K562 (cell line): ENCODE measurements around the gene MRPL40. TPM values are rescaled to one million over a fixed set of nuclear protein-coding genes. Genes with fewer than 3 reads are reported as not detected.

Source experiments
- BRD4 ChIP-seq: fragments of 200-600 bp; sonication (generic); IDR thresholded peaks from 2 replicates; pipeline ENCODE4 v1.6.1; 2017; ENCODE audit warnings: inconsistent platforms
- CBX5 ChIP-seq: IDR thresholded peaks from 2 replicates; pipeline ENCODE4 v1.6.1; 2014; ENCODE audit warnings: low read depth, borderline replicate concordance
- CHCHD3 ChIP-seq: fragments of 250-450 bp; sonication (Bioruptor Pico); IDR thresholded peaks from 2 replicates; pipeline ENCODE4 v2.1.2; 2022; ENCODE audit warnings: mild to moderate bottlenecking
- EHMT2 ChIP-seq: fragments of 450-650 bp; IDR thresholded peaks from 2 replicates; pipeline ENCODE4 v1.6.1; 2018; ENCODE audit warnings: antibody characterized with exemption
- GTF2A2 ChIP-seq: IDR thresholded peaks from 2 replicates; pipeline ENCODE4 v1.6.1; 2016; ENCODE audit warnings: mild to moderate bottlenecking, missing genetic modification characterization, missing compliant biosample characterization
- HMG20A ChIP-seq: fragments of 450-650 bp; formaldehyde crosslinking; conservative IDR thresholded peaks from 2 replicates; pipeline ENCODE4 v1.4.0; 2020; ENCODE audit warnings: mild to moderate bottlenecking, mixed read lengths
- HOMEZ ChIP-seq: fragments of 250-450 bp; sonication (Bioruptor Pico); IDR thresholded peaks from 2 replicates; pipeline ENCODE4 v1.4.0; 2020; ENCODE audit warnings: mild to moderate bottlenecking, moderate library complexity
- ILF3 ChIP-seq: fragments of 450-650 bp; IDR thresholded peaks from 2 replicates; pipeline ENCODE4 v1.6.1; 2018; ENCODE audit warnings: antibody characterized with exemption, mild to moderate bottlenecking, moderate library complexity, borderline replicate concordance
- JUNB ChIP-seq: fragments of 450-650 bp; formaldehyde crosslinking; conservative IDR thresholded peaks from 2 replicates; pipeline ENCODE4 v1.4.0; 2020; ENCODE audit warnings: mild to moderate bottlenecking
- MAFG ChIP-seq: fragments of 450-650 bp; conservative IDR thresholded peaks from 2 replicates; pipeline ENCODE4 v1.6.1; 2016; ENCODE audit warnings: missing genetic modification characterization, missing compliant biosample characterization
- MEF2D ChIP-seq: conservative IDR thresholded peaks from 2 replicates; pipeline ENCODE4 v1.6.1; 2016; ENCODE audit warnings: low read depth, missing genetic modification characterization, missing compliant biosample characterization
- NKRF ChIP-seq: fragments of 450-650 bp; IDR thresholded peaks from 2 replicates; pipeline ENCODE4 v1.6.1; 2016; ENCODE audit warnings: borderline replicate concordance
- NR2F6 ChIP-seq: fragments of 450-650 bp; formaldehyde crosslinking; IDR thresholded peaks from 2 replicates; pipeline ENCODE4 v1.4.0; 2020; ENCODE audit warnings: mild to moderate bottlenecking
- NUFIP1 ChIP-seq: fragments of 450-650 bp; IDR thresholded peaks from 2 replicates; pipeline ENCODE4 v1.6.1; 2018; ENCODE audit not compliant: partially characterized antibody
- RBM15 ChIP-seq: fragments of 200-400 bp; formaldehyde crosslinking; IDR thresholded peaks from 2 replicates; pipeline ENCODE4 v1.6.1; 2018; ENCODE audit warnings: mild to moderate bottlenecking, low read length, moderate library complexity; ENCODE audit not compliant: insufficient read depth
- RFX5 ChIP-seq: IDR thresholded peaks from 2 replicates; pipeline ENCODE4 v1.6.1; 2011; ENCODE audit warnings: low read depth, mild to moderate bottlenecking, improper control_type of control experiment, low read length
- SIN3A ChIP-seq, 2 experiments: fragments of 150-350 bp in 1 of 2; IDR thresholded peaks; 2 replicates each; pipeline ENCODE4 v1.6.1; 2011 to 2016; ENCODE audit warnings: borderline replicate concordance in 2 of 2, low read depth in 2 of 2, low read length in 2 of 2, mild to moderate bottlenecking in 2 of 2, moderate library complexity in 2 of 2; ENCODE audit not compliant: control insufficient read depth in 1 of 2
- SMAD2 ChIP-seq: fragments of 150-350 bp; IDR thresholded peaks from 2 replicates; pipeline ENCODE4 v1.6.1; 2014; ENCODE audit warnings: low read depth, mild to moderate bottlenecking, low read length
- SNAPC5 ChIP-seq: fragments of 250-450 bp; sonication (Bioruptor Pico); IDR thresholded peaks from 2 replicates; pipeline ENCODE4 v1.8.0; 2021; ENCODE audit warnings: moderate library complexity, mild to moderate bottlenecking, inconsistent platforms
- TEAD1 ChIP-seq, 2 experiments: fragments of 450-650 bp in 1 of 2; sonication (generic) in 1 of 2; formaldehyde crosslinking; IDR thresholded peaks; 2 replicates each; pipeline versions ENCODE4 v1.4.0 to v1.8.0; 2020 to 2022; ENCODE audit warnings: mild to moderate bottlenecking in 2 of 2, missing genetic modification reagents in 1 of 2
- TGIF2 ChIP-seq: sonication (generic); formaldehyde crosslinking; IDR thresholded peaks from 2 replicates; pipeline ENCODE4 v1.8.1; 2022; ENCODE audit warnings: mild to moderate bottlenecking, missing genetic modification reagents, moderate library complexity
- ZBTB34 ChIP-seq: fragments of 250-450 bp; sonication (Bioruptor Pico); IDR thresholded peaks from 2 replicates; pipeline ENCODE4 v1.8.0; 2021; ENCODE audit warnings: mild to moderate bottlenecking, moderate library complexity
- ZNF146 ChIP-seq: IDR thresholded peaks from one replicate; pipeline ENCODE4 v1.6.1; 2018; ENCODE audit warnings: missing compliant biosample characterization; ENCODE audit not compliant: unreplicated experiment
- ZNF217 ChIP-seq: sonication (generic); formaldehyde crosslinking; IDR thresholded peaks from 2 replicates; pipeline ENCODE4 v1.8.0; 2022; ENCODE audit warnings: mild to moderate bottlenecking, missing genetic modification reagents
- ZNF79 ChIP-seq: fragments of 250-450 bp; sonication (Bioruptor Pico); IDR thresholded peaks from 2 replicates; pipeline ENCODE4 v1.4.0; 2020; ENCODE audit warnings: low read depth, mild to moderate bottlenecking, moderate library complexity
- polyA plus RNA-seq, 8 experiments: library from polyadenylated mRNA; depleted of rRNA in 4 of 8; stranded (reverse) in 5 of 8; unstranded in 3 of 8; fragments of >200 nt; fragmentation: Nextera tagmentation in 2 of 8; fragmentation: Illumina TruSeq in 1 of 8; extraction: Ambion mirVana in 2 of 8; extraction: Trizol in 1 of 8; gene quantifications; 2 replicates each; pipeline versions ENCODE4 v1.2.1 to v1.2.3, GENCODE V29; 2011 to 2014; ENCODE audit warnings: inconsistent platforms in 1 of 8, missing spikeins in 1 of 8
- total RNA-seq, 7 experiments: library from RNA; depleted of rRNA in 6 of 7; stranded (reverse); fragments of >200 nt in 6 of 7; fragmentation: Illumina TruSeq in 2 of 7; extraction: Trizol in 2 of 7; gene quantifications; 2 replicates each; pipeline versions ENCODE4 v1.2.1 to v1.2.3, GENCODE V29; 2011 to 2021; ENCODE audit warnings: low replicate concordance in 1 of 7

MRPL40 gene
- total and polyA plus RNA-seq, 9 of the 15 experiments (the other 6 are each of a cell fraction or from before 2014, with no cell fraction given) = 132 to 652 (median 208) TPM

GRCh38 chr22:19447330-19448075 lies 15.2 kb downstream of the MRPL40 start, which contains the start of gene C22orf39 (continued):
- TF ChIP-seq MEF2D (tag) (no peak), SNAPC5 (no peak), EHMT2 (no peak), NR2F6 (CRISPR knock-in tag) (peak; percentile 90; the same call in 1 of the 2 replicates), HMG20A (CRISPR knock-in tag) (no peak), ZNF79 (CRISPR knock-in tag) (no peak), CBX5 (no peak), ZNF146 (CRISPR knock-in tag) (no peak), BRD4 (peak; percentile 94), TEAD1 (CRISPR knock-in tag; IDR thresholded peaks at IDR 0.05) (no peak), TGIF2 (no peak), HOMEZ (peak; percentile 41; the same call in 1 of the 2 replicates), MAFG (tag) (no peak), ZNF217 (CRISPR knock-in tag) (no peak), JUNB (CRISPR knock-in tag) (no peak), SMAD2 (no peak), SIN3A (IDR thresholded peaks at IDR 0.05; ENCODE audit: borderline replicate concordance in 2 of 2, control insufficient read depth in 1 of 2, low read depth in 2 of 2, low read length in 2 of 2) (peak in 1 of 2 experiments; percentile 28; a peak in 3 of 4 replicates), RFX5 (no peak), ZBTB34 (peak; percentile 60; the same call in 1 of the 2 replicates), CHCHD3 (CRISPR knock-in tag) (peak; percentile 29), GTF2A2 (tag) (peak; percentile 76; the same call in 1 of the 2 replicates), RBM15 (no peak), ILF3 (no peak), NKRF (no peak), NUFIP1 (no peak)
